K562 (cell line): ENCODE measurements around the gene TSPOAP1. TPM values are rescaled to one million over a fixed set of nuclear protein-coding genes. Genes with fewer than 3 reads are reported as not detected.
A peak's percentile ranks its signal among the peaks of the same experiment; 100 is the strongest.

Source experiments
- CC2D1A ChIP-seq: fragments of 450-650 bp; IDR thresholded peaks from 2 replicates; pipeline ENCODE4 v1.6.1; 2017; ENCODE audit warnings: mild to moderate bottlenecking
- E2F5 ChIP-seq: sonication (generic); formaldehyde crosslinking; IDR thresholded peaks from 2 replicates; pipeline ENCODE4 v1.8.0; 2022; ENCODE audit warnings: mild to moderate bottlenecking, missing genetic modification reagents
- EGR1 ChIP-seq: fragments of 450-650 bp; conservative IDR thresholded peaks from 2 replicates; pipeline ENCODE4 v1.6.1; 2017; ENCODE audit warnings: mild to moderate bottlenecking
- KAT7 ChIP-seq: sonication (generic); formaldehyde crosslinking; IDR thresholded peaks from 2 replicates; pipeline ENCODE4 v1.8.0; 2022; ENCODE audit warnings: missing genetic modification reagents, mild to moderate bottlenecking, borderline replicate concordance
- NRF1 ChIP-seq, 2 experiments: fragments of 450-650 bp; IDR thresholded peaks in 1 of 2; conservative IDR thresholded peaks in 1 of 2; 2 replicates each; pipeline ENCODE4 v1.6.1; 2014; ENCODE audit warnings: mild to moderate bottlenecking in 2 of 2
- PHF20 ChIP-seq: fragments of 450-650 bp; IDR thresholded peaks from 2 replicates; pipeline ENCODE4 v1.6.1; 2018; ENCODE audit not compliant: partially characterized antibody
- POLR2G ChIP-seq: fragments of 200-400 bp; formaldehyde crosslinking; IDR thresholded peaks from 2 replicates; pipeline ENCODE4 v1.6.1; 2017; ENCODE audit warnings: low read depth, mild to moderate bottlenecking, antibody characterized with exemption, low read length, moderate library complexity
- PTRF ChIP-seq: fragments of 450-650 bp; IDR thresholded peaks from 2 replicates; pipeline ENCODE4 v1.6.1; 2016; ENCODE audit warnings: mild to moderate bottlenecking, missing genetic modification characterization, missing compliant biosample characterization
- TEAD2 ChIP-seq: fragments of 450-650 bp; IDR thresholded peaks from 2 replicates; pipeline ENCODE4 v1.6.1; 2016; ENCODE audit warnings: missing genetic modification characterization, control low read depth, missing compliant biosample characterization
- ZBTB9 ChIP-seq: fragments of 450-650 bp; formaldehyde crosslinking; IDR thresholded peaks from 2 replicates; pipeline ENCODE4 v1.4.0; 2020; ENCODE audit warnings: mild to moderate bottlenecking, moderate library complexity
- ZNF57 ChIP-seq: fragments of 450-650 bp; formaldehyde crosslinking; IDR thresholded peaks from 2 replicates; pipeline ENCODE4 v1.4.0; 2020; ENCODE audit warnings: mild to moderate bottlenecking, moderate library complexity
- polyA plus RNA-seq, 8 experiments: library from polyadenylated mRNA; depleted of rRNA in 4 of 8; stranded (reverse) in 5 of 8; unstranded in 3 of 8; fragments of >200 nt; fragmentation: Nextera tagmentation in 2 of 8; fragmentation: Illumina TruSeq in 1 of 8; extraction: Ambion mirVana in 2 of 8; extraction: Trizol in 1 of 8; gene quantifications; 2 replicates each; pipeline versions ENCODE4 v1.2.1 to v1.2.3, GENCODE V29; 2011 to 2014; ENCODE audit warnings: inconsistent platforms in 1 of 8, missing spikeins in 1 of 8
- total RNA-seq, 7 experiments: library from RNA; depleted of rRNA in 6 of 7; stranded (reverse); fragments of >200 nt in 6 of 7; fragmentation: Illumina TruSeq in 2 of 7; extraction: Trizol in 2 of 7; gene quantifications; 2 replicates each; pipeline versions ENCODE4 v1.2.1 to v1.2.3, GENCODE V29; 2011 to 2021; ENCODE audit warnings: low replicate concordance in 1 of 7
- TF ChIP-seq, protein P1 (sequence below), 2 experiments: fragments of 450-650 bp; formaldehyde crosslinking in 1 of 2; IDR thresholded peaks; 2 replicates each; pipeline versions ENCODE4 v1.4.0 to v1.6.1; 2014 to 2020; ENCODE audit warnings: mild to moderate bottlenecking in 2 of 2, borderline replicate concordance in 1 of 2, low read depth in 1 of 2
- TF ChIP-seq, protein P2 (sequence below): fragments of 250-450 bp; sonication (Bioruptor Pico); IDR thresholded peaks from 2 replicates; pipeline ENCODE4 v1.6.1; 2021; ENCODE audit warnings: mild to moderate bottlenecking

Gene TSPOAP1
- total and polyA plus RNA-seq, 9 of the 15 experiments (the other 6 are each of a cell fraction or from before 2014, with no cell fraction given) = 0.87 to 3.9 (median 1.8) TPM; not detected in 2

DNA sequence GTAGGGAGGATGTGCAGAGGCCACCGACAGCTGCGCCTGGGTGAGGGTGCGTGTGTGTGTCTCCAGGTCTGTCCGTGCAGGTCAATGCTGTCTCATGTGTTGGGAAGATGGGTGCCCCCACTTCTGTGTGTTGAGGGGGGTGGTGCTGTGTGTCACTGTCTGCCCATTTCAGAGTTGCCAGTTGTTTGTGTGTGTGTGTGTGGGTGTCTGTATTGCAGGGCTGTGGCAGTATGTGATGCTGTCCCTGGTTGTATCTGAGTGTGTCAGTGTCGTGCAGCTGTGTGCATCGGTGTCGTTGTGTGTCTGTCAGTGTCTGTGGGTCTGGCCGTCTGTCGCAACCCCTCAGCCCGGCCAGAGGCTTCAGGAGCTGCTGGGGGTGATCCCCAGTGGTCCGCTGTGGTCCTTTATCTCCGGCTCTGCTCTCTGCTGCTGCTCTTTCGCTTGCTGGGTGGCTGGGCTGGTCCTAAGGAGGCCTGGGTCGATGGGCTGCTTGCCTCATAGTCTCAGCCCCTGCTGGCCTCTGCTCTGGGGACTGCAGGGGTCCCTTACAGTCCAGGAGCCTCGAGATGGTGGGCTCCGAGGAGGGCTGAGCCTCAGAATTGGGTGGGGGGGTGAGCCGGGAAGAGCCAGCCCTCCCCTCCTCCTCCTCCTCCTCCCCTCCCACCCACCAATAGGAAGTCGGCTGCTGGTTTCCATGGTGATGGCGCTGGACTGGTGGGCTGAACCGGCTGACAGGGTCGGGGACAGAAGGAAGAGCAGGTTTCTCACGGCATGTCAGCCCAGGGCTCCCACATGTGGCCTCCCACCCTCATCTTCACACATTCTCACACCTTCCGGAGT is at the start of gene TSPOAP1 (continued):
- TF ChIP-seq, protein P1, sequence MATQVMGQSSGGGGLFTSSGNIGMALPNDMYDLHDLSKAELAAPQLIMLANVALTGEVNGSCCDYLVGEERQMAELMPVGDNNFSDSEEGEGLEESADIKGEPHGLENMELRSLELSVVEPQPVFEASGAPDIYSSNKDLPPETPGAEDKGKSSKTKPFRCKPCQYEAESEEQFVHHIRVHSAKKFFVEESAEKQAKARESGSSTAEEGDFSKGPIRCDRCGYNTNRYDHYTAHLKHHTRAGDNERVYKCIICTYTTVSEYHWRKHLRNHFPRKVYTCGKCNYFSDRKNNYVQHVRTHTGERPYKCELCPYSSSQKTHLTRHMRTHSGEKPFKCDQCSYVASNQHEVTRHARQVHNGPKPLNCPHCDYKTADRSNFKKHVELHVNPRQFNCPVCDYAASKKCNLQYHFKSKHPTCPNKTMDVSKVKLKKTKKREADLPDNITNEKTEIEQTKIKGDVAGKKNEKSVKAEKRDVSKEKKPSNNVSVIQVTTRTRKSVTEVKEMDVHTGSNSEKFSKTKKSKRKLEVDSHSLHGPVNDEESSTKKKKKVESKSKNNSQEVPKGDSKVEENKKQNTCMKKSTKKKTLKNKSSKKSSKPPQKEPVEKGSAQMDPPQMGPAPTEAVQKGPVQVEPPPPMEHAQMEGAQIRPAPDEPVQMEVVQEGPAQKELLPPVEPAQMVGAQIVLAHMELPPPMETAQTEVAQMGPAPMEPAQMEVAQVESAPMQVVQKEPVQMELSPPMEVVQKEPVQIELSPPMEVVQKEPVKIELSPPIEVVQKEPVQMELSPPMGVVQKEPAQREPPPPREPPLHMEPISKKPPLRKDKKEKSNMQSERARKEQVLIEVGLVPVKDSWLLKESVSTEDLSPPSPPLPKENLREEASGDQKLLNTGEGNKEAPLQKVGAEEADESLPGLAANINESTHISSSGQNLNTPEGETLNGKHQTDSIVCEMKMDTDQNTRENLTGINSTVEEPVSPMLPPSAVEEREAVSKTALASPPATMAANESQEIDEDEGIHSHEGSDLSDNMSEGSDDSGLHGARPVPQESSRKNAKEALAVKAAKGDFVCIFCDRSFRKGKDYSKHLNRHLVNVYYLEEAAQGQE (IDR thresholded peaks at IDR 0.05; ENCODE audit: borderline replicate concordance) = peak; percentile 4; the same call in 1 of the 2 replicates
- TF ChIP-seq, protein P1 (CRISPR knock-in tag; IDR thresholded peaks at IDR 0.05; ENCODE audit: low read depth) = peak; percentile 82; the same call in 1 of the 2 replicates
- no peak for TF ChIP-seq KAT7 (CRISPR knock-in tag)
- peak; percentile 87; the same call in 1 of the 2 replicates for TF ChIP-seq ZNF57
- peak; percentile 16; the same call in 1 of the 2 replicates for TF ChIP-seq CC2D1A
- TF ChIP-seq ZBTB9 = peak; percentile 51; the same call in 1 of the 2 replicates
- no peak for TF ChIP-seq TEAD2 (tag)
- peak; percentile 16 for TF ChIP-seq PHF20
- TF ChIP-seq, protein P2, sequence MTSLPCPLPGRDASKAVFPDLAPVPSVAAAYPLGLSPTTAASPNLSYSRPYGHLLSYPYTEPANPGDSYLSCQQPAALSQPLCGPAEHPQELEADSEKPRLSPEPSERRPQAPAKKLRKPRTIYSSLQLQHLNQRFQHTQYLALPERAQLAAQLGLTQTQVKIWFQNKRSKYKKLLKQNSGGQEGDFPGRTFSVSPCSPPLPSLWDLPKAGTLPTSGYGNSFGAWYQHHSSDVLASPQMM (CRISPR knock-in tag) = no peak
- peak; percentile 72 for TF ChIP-seq EGR1
- TF ChIP-seq E2F5 (CRISPR knock-in tag) = no peak; the same call in 1 of the 2 replicates
- no peak for TF ChIP-seq PTRF
- TF ChIP-seq POLR2G = peak; percentile 82
- TF ChIP-seq NRF1 (conservative IDR thresholded peaks at IDR 0.05 in 1 of 2, IDR thresholded peaks at IDR 0.05 in 1 of 2) = peak; percentile 40 to 49; a peak in 2 of 4 replicates
